ENCODE measurements around the gene ADCY9.

The ADCY9 gene

DNA sequence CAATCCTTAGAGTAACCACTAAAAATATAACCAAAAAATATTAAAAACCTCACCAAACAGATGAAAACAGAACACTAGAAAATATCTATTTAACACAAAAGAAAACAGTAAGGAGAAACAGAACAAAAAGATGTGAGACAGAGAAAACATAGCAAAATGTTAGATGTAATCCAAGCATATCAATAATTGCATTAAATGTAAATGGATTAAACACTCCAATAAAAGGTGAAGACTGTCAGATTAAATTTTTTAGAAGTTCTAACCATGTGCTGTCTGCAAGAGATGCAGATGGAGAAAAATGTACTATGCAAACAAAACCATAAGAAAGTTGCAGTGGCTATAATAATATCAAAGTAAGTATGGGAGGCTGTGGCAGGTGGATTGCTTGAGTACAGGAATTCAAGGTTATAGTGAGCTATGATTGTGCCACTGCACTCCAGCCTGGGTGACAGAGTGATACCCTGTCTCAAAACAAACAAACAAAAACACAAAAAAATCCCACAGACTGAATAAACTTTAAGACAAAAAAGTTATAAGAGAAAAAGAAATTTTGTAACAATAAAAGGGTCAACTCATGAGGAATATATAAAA is 53.9 kb downstream of the ADCY9 start:
- no peak overlapping the region for H3K4me3 ChIP-seq (ENCODE audit: low read depth, low read length)
- DNase-seq (ENCODE audit: low read depth) = no peak
- TF ChIP-seq, protein P1, sequence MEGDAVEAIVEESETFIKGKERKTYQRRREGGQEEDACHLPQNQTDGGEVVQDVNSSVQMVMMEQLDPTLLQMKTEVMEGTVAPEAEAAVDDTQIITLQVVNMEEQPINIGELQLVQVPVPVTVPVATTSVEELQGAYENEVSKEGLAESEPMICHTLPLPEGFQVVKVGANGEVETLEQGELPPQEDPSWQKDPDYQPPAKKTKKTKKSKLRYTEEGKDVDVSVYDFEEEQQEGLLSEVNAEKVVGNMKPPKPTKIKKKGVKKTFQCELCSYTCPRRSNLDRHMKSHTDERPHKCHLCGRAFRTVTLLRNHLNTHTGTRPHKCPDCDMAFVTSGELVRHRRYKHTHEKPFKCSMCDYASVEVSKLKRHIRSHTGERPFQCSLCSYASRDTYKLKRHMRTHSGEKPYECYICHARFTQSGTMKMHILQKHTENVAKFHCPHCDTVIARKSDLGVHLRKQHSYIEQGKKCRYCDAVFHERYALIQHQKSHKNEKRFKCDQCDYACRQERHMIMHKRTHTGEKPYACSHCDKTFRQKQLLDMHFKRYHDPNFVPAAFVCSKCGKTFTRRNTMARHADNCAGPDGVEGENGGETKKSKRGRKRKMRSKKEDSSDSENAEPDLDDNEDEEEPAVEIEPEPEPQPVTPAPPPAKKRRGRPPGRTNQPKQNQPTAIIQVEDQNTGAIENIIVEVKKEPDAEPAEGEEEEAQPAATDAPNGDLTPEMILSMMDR (IDR thresholded peaks at IDR 0.05; ENCODE audit: low read depth, low read length, missing control alignments) = no peak
- in situ Hi-C loops (cut with HindIII; ENCODE audit: low sequenced_read_pairs) = no loop called here

DNA sequence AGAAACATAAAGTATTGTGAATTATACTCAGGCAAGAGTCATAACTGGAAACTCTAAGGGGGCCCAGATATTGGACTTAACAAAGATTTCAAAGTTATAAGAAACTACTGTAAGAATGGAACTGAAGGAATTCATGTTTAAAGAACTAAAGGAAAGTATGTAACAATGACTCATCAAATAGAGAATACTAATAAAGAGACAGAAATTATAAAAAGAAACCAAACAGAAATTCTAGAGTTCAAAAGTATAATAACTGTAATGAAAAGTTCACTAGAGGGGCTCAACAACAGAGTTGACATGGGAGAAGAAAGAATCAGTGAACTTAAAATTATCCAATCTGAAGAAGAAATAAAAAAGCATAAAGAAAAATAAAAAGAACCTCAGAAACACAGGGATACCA is 55.4 kb downstream of the ADCY9 start:
- TF ChIP-seq, protein P1 (IDR thresholded peaks at IDR 0.05; ENCODE audit: low read depth, low read length, missing control alignments) = no peak

DNA sequence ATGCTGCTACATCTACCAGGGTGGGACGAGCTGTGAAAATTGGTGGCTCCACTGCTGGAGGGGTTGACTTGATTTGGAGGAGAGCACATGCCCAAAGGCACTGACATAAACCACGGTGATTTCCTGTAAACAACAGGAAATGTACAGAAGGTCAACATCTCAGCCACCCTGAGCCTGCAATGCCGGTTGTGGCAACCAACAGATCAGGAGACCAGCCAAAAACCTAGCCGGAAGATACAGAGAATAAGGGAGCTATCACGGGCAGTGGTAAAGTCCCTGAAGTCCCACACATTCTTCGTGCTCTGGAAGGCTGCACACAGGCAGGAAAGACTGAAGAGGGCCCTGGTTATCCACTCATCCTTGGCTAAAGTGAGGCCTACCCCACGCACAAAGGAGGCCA is 56.2 kb downstream of the ADCY9 start:
- in situ Hi-C loops (cut with HindIII; ENCODE audit: low sequenced_read_pairs) = no loop called here
- DNase-seq (ENCODE audit: low read depth) = no peak
- no peak overlapping the region for H3K4me3 ChIP-seq (ENCODE audit: low read depth, low read length)
- TF ChIP-seq, protein P1 (IDR thresholded peaks at IDR 0.05; ENCODE audit: low read depth, low read length, missing control alignments) = no peak

More for the DNA sequence above, 55.4 kb downstream of the ADCY9 start:
- in situ Hi-C loops (cut with HindIII; ENCODE audit: low sequenced_read_pairs) = no loop called here
- no peak overlapping the region for H3K4me3 ChIP-seq (ENCODE audit: low read depth, low read length)
- DNase-seq (ENCODE audit: low read depth) = no peak

DNA sequence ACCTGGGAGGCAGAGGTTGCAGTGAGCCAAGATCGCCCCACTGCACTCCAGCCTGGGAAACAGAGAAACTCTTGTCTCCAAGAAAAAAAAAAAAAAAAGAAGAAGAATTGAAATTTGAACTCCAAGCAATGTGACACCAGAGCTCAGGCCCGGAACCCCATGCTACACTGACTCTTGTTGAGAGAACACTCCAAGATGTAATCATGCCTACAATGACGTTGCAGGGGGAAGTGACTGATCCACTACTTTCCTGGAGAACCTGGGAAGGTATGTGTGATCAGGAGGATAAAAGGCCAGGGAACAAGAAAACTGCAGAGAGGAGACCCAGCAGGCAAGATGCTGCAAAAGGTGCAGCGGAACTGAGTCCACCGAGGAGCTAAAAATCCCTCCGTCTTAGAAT is 57.9 kb downstream of the ADCY9 start:
- in situ Hi-C loops (cut with HindIII; ENCODE audit: low sequenced_read_pairs) = no loop called here
- DNase-seq (ENCODE audit: low read depth) = no peak
- TF ChIP-seq, protein P1 (IDR thresholded peaks at IDR 0.05; ENCODE audit: low read depth, low read length, missing control alignments) = no peak
- no peak overlapping the region for H3K4me3 ChIP-seq (ENCODE audit: low read depth, low read length)

DNA sequence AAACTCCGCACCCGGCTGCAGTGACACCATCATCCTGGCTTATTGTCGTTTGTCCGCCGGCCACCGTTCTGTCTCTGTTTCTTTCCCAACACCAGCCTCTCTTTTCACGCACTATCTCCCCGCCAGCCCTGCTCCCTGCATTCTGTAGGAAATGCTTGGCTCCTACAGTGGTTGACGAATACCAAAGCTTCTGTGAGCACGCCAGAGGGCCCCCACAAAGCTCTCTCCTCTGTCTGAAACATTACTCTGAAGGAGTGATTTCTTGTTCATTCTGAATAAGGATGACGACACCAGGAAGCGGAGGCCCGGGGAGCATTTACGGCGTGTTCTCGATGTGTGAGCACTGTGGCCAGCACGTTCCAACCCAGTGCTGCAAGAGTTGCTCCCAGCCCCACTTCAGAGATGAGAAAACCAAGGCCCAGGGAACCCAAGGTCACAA is 58.8 kb downstream of the ADCY9 start:
- in situ Hi-C loops (cut with HindIII; ENCODE audit: low sequenced_read_pairs) = no loop called here
- no peak overlapping the region for H3K4me3 ChIP-seq (ENCODE audit: low read depth, low read length)
- TF ChIP-seq, protein P1 (IDR thresholded peaks at IDR 0.05; ENCODE audit: low read depth, low read length, missing control alignments) = no peak
- DNase-seq (ENCODE audit: low read depth) = no peak

DNA sequence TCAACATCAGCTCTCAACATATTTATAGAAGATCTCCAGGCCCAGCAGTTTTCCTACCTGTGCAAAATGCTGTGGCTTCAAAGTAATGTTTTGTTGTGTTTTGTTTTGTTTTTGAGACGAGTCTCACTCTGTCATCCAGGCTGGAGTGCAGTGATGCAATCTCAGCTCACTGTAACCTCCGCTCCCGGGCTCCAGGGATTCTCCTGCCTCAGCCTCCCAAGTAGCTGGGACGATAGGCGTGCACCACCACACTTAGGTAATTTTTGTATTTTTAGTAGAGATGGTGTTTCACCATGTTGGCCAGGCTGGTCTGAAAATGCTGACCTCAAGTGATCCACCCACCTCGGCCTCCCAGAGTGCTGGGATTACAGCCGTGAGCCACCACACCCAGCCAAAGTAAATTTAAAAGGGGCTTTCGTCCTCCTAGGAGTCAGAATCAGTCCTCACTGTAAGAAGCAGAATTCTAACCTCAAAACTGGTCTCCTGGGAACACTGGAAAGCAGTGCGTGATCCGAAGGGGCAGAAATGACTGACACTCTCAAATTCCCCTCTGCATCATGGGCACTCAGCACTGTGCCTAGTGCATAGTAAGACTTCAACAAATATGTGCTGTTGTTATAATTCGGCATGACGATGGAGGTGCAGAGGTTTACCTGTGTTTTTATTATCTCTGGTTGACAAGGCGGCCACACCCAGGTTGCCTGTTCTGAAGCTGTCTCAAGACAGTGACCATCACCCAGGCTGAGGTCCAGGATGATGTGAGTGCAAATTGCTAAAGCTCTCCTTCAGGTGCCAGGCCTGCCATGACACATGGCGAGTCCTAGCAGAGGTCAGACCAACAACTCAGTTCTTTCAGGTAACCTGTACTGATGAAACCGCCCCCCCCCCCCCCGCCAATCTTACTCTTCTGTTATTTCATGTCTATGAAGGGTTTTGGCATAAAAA is 59.8 kb downstream of the ADCY9 start:
- in situ Hi-C loops (cut with HindIII; ENCODE audit: low sequenced_read_pairs) = no loop called here
- TF ChIP-seq, protein P1 (IDR thresholded peaks at IDR 0.05; ENCODE audit: low read depth, low read length, missing control alignments) = no peak
- no peak overlapping the region for H3K4me3 ChIP-seq (ENCODE audit: low read depth, low read length)
- DNase-seq (ENCODE audit: low read depth) = no peak

Data from astrocyte of the cerebellum (primary cell).